HEK293T (cell line): ENCODE results near the gene ING3.

ENCODE experiments used
- BHLHE40 ChIP-seq: fragments of 450-650 bp; IDR thresholded peaks from 2 replicates; pipeline ENCODE4 v1.6.1; 2016; ENCODE audit warnings: mild to moderate bottlenecking, moderate library complexity, borderline replicate concordance
- CTBP1 ChIP-seq: fragments of 450-650 bp; IDR thresholded peaks from 2 replicates; pipeline ENCODE4 v1.6.1; 2016; ENCODE audit warnings: borderline replicate concordance
- ELF4 ChIP-seq: fragments of 450-650 bp; IDR thresholded peaks from 2 replicates; pipeline ENCODE4 v1.6.1; 2017; ENCODE audit warnings: antibody characterized with exemption
- FOXA1 ChIP-seq: fragments of 450-650 bp; IDR thresholded peaks from 2 replicates; pipeline ENCODE4 v1.6.1; 2016; ENCODE audit warnings: mild to moderate bottlenecking
- FOXK2 ChIP-seq: fragments of 450-650 bp; IDR thresholded peaks from 2 replicates; pipeline ENCODE4 v1.6.1; 2016; ENCODE audit warnings: mild to moderate bottlenecking
- FOXM1 ChIP-seq: fragments of 450-650 bp; IDR thresholded peaks from 2 replicates; pipeline ENCODE4 v1.6.1; 2017; ENCODE audit warnings: mild to moderate bottlenecking, borderline replicate concordance
- L3MBTL2 ChIP-seq: fragments of 450-650 bp; conservative IDR thresholded peaks from 2 replicates; pipeline ENCODE4 v1.6.1; 2016; ENCODE audit warnings: mild to moderate bottlenecking
- LEF1 ChIP-seq: fragments of 450-650 bp; IDR thresholded peaks from 2 replicates; pipeline ENCODE4 v1.6.1; 2017; ENCODE audit warnings: mild to moderate bottlenecking, borderline replicate concordance
- PKNOX1 ChIP-seq: fragments of 450-650 bp; IDR thresholded peaks from 2 replicates; pipeline ENCODE4 v1.6.1; 2016
- SP1 ChIP-seq: fragments of 450-650 bp; IDR thresholded peaks from 2 replicates; pipeline ENCODE4 v1.6.1; 2017
- SUZ12 ChIP-seq: fragments of 450-650 bp; IDR thresholded peaks from 2 replicates; pipeline ENCODE4 v1.6.1; 2016; ENCODE audit warnings: mild to moderate bottlenecking
- TARDBP ChIP-seq: fragments of 450-650 bp; IDR thresholded peaks from 2 replicates; pipeline ENCODE4 v1.6.1; 2016
- ZNF384 ChIP-seq: fragments of 450-650 bp; IDR thresholded peaks from 2 replicates; pipeline ENCODE4 v1.6.1; 2016

DNA sequence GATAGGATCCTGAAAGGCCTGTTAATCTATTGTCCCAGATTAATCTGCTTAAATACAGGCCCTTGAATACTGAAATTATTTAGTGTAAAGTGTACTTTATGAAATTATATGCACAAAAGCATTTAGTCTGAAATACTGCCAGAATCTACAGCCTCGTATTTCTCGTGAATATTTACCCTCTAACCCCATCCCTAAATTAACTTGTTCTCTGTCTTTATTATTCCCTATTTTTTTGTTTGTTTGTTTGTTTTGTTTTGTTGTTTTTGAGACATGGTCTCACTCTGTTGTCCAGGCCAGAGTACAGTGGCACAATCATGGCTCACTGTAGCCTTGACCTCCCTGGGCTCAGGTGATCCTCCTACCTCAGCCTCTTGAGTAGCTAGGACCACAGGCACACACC is 35.3 kb downstream of the ING3 start:
- TF ChIP-seq FOXK2 (no peak), CTBP1 (no peak), SUZ12 (no peak), PKNOX1 (no peak), ZNF384 (no peak), LEF1 (no peak), SP1 (no peak), TARDBP (no peak), FOXA1 (no peak), BHLHE40 (no peak), L3MBTL2 (no peak), FOXM1 (no peak), ELF4 (no peak)
